Uterus (tissue), 4 donors: ENCODE results near the gene POU2F3. TPM values are rescaled to one million over a fixed set of nuclear protein-coding genes. Genes with fewer than 3 reads are reported as not detected.

Source experiments
- DNase-seq, 2 donors: peaks; one replicate each; pipeline ENCODE4 v3.0.0-alpha.2; 2019 to 2020
- H3K27ac ChIP-seq, 2 donors: fragments of 200-600 bp; sonication (generic); 1 replicate in 1 of 2; 2 replicates in 1 of 2; pipeline ENCODE4 v1.5.1; 2016 to 2018
- H3K27me3 ChIP-seq, 2 donors: fragments of 200-600 bp; sonication (generic); one replicate each; pipeline ENCODE4 v1.5.1; 2018 to 2019; ENCODE audit warnings: control low read depth in 1 of 2
- H3K36me3 ChIP-seq, 2 donors: fragments of 200-600 bp; sonication (generic); one replicate each; pipeline ENCODE4 v1.5.1; 2019; ENCODE audit warnings: control low read depth in 1 of 2
- H3K4me1 ChIP-seq, 2 donors: fragments of 200-600 bp; sonication (generic); one replicate each; pipeline ENCODE4 v1.5.1; 2018 to 2019; ENCODE audit warnings: control low read depth in 1 of 2
- H3K4me3 ChIP-seq, 2 donors: fragments of 200-600 bp; sonication (generic); 1 replicate in 1 of 2; 2 replicates in 1 of 2; pipeline ENCODE4 v1.5.1; 2018 to 2019; ENCODE audit warnings: mild to moderate bottlenecking in 1 of 2
- H3K9me3 ChIP-seq, 2 donors: fragments of 200-600 bp; sonication (generic); one replicate each; pipeline ENCODE4 v1.5.1; 2019; ENCODE audit warnings: control low read depth in 1 of 2
- POLR2A ChIP-seq, 2 donors: fragments of 450-650 bp; IDR thresholded peaks; one replicate each; pipeline ENCODE4 v1.6.1; 2016; ENCODE audit warnings: antibody characterized with exemption in 2 of 2, mild to moderate bottlenecking in 1 of 2, moderate library complexity in 1 of 2
- intact Hi-C: fragments of 100-400 bp; cut with DNase I; formaldehyde crosslinking; loops from one replicate; pipeline ENCODE4 v1.15.1; 2023; ENCODE audit warnings: low total_unique reads
- total RNA-seq, 4 donors: library from RNA; depleted of rRNA in 3 of 4; stranded (reverse); fragments of >200 nt in 3 of 4; gene quantifications; one replicate each; pipeline versions ENCODE4 v1.1.0 to v1.2.4, GENCODE V29; 2014 to 2023
- TF ChIP-seq, protein P1 (sequence below), 4 experiments: fragments of 200-600 bp in 2 of 4; fragments of 450-650 bp in 2 of 4; sonication (generic) in 2 of 4; IDR thresholded peaks; one replicate each; pipeline ENCODE4 v1.5.1; 2016 to 2019; ENCODE audit warnings: antibody characterized with exemption in 4 of 4, mild to moderate bottlenecking in 2 of 4, moderate library complexity in 1 of 4
- donor health status: DM: yes; HTN: yes; CAD: no.

POU2F3 gene
- total RNA-seq, 4 donors from 2014 or later, result 0.85 TPM; not detected in 3

DNA sequence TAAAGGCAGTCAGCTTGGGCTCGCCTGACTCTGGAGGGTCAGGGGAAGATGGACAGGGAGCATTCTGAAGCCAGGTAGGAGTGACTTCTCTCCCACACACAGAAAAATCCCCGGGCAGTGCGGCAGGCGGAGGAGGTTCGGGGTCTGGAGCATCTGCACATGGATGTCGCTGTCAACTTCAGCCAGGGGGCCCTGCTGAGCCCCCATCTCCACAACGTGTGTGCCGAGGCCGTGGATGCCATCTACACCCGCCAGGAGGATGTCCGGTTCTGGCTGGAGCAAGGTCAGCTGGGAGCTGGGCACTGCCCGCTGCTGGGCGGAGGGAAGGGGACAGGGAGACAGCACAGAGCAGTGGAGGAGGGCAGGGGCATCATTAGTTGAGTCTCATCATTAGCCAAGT, 13.2 kb upstream of the POU2F3 start:
- intact Hi-C loops, result loop anchor here (5.0 kb wide), 1 partner anchor 49 kb away; no protein-coding TSS in a partner anchor
- H3K4me1 ChIP-seq, result peaks cover 0 to 7% of the 10 kb centered on the region in 2 donors
- no peak for TF ChIP-seq POLR2A (IDR thresholded peaks at IDR 0.05)
- TF ChIP-seq, protein P1, sequence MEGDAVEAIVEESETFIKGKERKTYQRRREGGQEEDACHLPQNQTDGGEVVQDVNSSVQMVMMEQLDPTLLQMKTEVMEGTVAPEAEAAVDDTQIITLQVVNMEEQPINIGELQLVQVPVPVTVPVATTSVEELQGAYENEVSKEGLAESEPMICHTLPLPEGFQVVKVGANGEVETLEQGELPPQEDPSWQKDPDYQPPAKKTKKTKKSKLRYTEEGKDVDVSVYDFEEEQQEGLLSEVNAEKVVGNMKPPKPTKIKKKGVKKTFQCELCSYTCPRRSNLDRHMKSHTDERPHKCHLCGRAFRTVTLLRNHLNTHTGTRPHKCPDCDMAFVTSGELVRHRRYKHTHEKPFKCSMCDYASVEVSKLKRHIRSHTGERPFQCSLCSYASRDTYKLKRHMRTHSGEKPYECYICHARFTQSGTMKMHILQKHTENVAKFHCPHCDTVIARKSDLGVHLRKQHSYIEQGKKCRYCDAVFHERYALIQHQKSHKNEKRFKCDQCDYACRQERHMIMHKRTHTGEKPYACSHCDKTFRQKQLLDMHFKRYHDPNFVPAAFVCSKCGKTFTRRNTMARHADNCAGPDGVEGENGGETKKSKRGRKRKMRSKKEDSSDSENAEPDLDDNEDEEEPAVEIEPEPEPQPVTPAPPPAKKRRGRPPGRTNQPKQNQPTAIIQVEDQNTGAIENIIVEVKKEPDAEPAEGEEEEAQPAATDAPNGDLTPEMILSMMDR (IDR thresholded peaks at IDR 0.05), result no peak

DNA sequence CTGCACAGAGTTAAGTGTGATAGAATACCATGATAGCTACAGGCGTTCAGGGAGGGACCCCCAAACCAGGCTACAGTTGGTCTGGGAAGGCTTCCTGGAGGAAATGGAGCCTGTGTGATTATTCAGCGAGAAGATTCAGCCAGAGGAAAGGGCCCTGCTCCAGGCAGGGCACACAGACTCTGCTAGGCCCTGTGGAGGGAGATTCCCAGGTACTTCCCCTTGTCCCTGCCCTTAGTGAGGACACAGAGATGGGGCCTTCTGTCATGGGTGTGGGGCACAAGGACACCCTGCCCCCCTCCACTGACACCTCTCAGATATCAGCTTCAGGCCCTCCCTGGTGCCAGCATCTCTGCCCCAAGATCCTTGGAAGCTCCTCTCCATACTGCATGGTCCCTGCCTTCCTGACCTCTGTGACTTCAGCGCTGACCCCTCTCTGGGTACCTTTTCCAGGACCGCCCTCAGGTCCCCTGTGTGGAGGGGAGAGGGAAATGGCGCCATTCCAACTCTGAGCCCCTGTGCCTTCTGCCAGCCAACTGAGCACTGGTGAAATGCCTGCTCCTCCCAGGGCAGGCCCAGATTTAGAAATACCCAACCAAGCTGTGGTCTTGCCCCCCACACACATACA, 12.6 kb upstream of the POU2F3 start:
- TF ChIP-seq POLR2A (IDR thresholded peaks at IDR 0.05), result no peak
- TF ChIP-seq, protein P1 (IDR thresholded peaks at IDR 0.05), result no peak
- Histone ChIP-seq H3K4me1 (peaks cover 0 to 7% of the 10 kb centered on the region in 2 donors), H3K36me3 (no peaks in the 10 kb centered on the region), H3K4me3 (no peak overlapping the region), H3K27me3 (no peaks in the 10 kb centered on the region), H3K27ac (no peak overlapping the region), H3K9me3 (no peaks in the 10 kb centered on the region)
- intact Hi-C loops, result loop anchor here (5.0 kb wide), 1 partner anchor 50 kb away; no protein-coding TSS in a partner anchor
- DNase-seq, result no peak

More for the DNA sequence above, 13.2 kb upstream of the POU2F3 start:
- Histone ChIP-seq H3K27ac (peak overlapping the region; percentile 71 to 73), H3K36me3 (no peaks in the 10 kb centered on the region), H3K27me3 (no peaks in the 10 kb centered on the region), H3K9me3 (no peaks in the 10 kb centered on the region), H3K4me3 (no peak overlapping the region)
- no peak for DNase-seq

DNA sequence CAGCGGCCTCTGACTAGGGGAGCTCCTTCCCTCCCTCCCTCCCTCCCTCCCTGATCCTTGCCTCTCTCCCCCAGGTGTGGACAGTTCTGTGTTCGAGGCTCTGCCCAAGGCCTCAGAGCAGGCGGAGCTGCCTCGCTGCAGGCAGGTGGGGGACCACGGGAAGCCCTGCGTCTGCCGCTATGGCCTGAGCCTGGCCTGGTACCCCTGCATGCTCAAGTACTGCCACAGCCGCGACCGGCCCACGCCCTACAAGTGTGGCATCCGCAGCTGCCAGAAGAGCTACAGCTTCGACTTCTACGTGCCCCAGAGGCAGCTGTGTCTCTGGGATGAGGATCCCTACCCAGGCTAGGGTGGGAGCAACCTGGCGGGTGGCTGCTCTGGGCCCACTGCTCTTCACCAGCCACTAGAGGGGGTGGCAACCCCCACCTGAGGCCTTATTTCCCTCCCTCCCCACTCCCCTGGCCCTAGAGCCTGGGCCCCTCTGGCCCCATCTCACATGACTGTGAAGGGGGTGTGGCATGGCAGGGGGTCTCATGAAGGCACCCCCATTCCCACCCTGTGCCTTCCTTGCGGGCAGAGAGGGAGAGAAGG, 11.1 kb upstream of the POU2F3 start:
- H3K36me3 ChIP-seq, result no peaks in the 10 kb centered on the region
- H3K4me3 ChIP-seq, result no peak overlapping the region
- intact Hi-C loops, result loop anchor here (5.0 kb wide), 1 partner anchor 52 kb away; no protein-coding TSS in a partner anchor
- peak overlapping the region; percentile 1 to 25 for H3K27ac ChIP-seq
- TF ChIP-seq, protein P1 (IDR thresholded peaks at IDR 0.05), result peak in 1 of 4 experiments; percentile 4
- TF ChIP-seq POLR2A (IDR thresholded peaks at IDR 0.05), result no peak
- no peak for DNase-seq
- H3K9me3 ChIP-seq, result no peaks in the 10 kb centered on the region
- peaks cover 0 to 7% of the 10 kb centered on the region in 2 donors for H3K4me1 ChIP-seq
- no peaks in the 10 kb centered on the region for H3K27me3 ChIP-seq

DNA sequence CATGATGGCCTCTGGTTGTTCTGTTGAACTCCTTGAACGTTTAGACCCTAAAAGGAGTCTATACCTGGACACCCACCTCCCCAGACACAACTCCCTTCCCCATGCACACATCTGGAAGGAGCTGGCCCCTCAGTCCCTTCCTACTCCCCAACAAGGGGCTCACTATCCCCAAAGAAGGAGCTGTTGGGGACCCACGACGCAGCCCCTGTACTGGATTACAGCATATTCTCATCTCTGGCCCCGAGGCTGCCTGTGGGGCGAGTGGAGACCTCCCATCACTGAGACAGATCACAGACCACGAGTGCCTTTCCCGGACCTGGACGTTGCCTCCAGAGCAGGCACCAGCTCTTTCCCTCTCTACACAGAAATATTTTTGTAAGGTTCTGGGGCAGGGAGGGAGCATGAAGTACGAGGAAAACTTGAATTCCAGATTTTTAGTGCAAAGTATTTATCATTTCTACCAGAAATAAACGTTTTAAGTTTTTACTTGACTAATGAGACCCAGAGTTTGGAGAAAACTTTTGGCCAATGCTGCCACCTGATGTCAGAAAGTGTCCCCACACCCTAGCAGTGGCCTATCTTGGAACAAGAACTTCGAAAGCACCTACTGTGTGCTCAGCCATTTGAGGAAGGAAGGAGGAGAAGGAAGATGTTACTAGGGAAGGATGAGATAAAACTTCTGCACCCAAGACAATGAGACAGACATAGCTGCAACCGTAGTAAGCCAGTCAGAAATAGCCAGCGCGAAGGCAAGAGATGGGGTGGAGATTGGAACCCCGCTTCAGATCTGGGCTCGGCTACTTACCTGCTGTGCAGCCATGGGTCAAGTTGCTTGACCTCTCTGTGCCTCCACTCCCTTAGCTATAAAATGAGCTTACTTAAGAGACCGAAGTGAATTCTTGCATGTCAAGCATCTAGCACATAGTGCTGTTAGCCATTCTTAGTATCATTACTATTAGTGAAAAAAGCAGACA, 10.2 kb upstream of the POU2F3 start:
- no peak overlapping the region for H3K4me3 ChIP-seq
- H3K27me3 ChIP-seq, result no peaks in the 10 kb centered on the region
- H3K9me3 ChIP-seq, result no peaks in the 10 kb centered on the region
- intact Hi-C loops, result loop anchor here (5.0 kb wide), 1 partner anchor 52 kb away; no protein-coding TSS in a partner anchor
- DNase-seq, result no peak
- H3K27ac ChIP-seq, result peak overlapping the region; percentile 1 to 25
- peaks cover 0 to 7% of the 10 kb centered on the region in 2 donors for H3K4me1 ChIP-seq
- no peak for TF ChIP-seq POLR2A (IDR thresholded peaks at IDR 0.05)
- TF ChIP-seq, protein P1 (IDR thresholded peaks at IDR 0.05), result peak; percentile 64 to 82 (median 70)
- H3K36me3 ChIP-seq, result no peaks in the 10 kb centered on the region
